Ishikawa (cell line): ENCODE measurements around the gene SH3D21.

Experiments
- CEBPB ChIP-seq: IDR thresholded peaks from 2 replicates; pipeline ENCODE4 v1.6.1; 2012
- CREB1 ChIP-seq: IDR thresholded peaks from 2 replicates; pipeline ENCODE4 v1.6.1; 2012; ENCODE audit warnings: low read depth
- EGR1 ChIP-seq: IDR thresholded peaks from 2 replicates; pipeline ENCODE4 v1.6.1; 2012
- EP300 ChIP-seq: IDR thresholded peaks from 2 replicates; pipeline ENCODE4 v1.6.1; 2012; ENCODE audit warnings: borderline replicate concordance
- FOXM1 ChIP-seq: IDR thresholded peaks from 2 replicates; pipeline ENCODE4 v1.6.1; 2012; ENCODE audit warnings: low read depth, borderline replicate concordance
- MAX ChIP-seq: IDR thresholded peaks from 2 replicates; pipeline ENCODE4 v1.6.1; 2012
- NFIC ChIP-seq: IDR thresholded peaks from 2 replicates; pipeline ENCODE4 v1.6.1; 2012
- RAD21 ChIP-seq: IDR thresholded peaks from 2 replicates; pipeline ENCODE4 v1.6.1; 2012; ENCODE audit warnings: low read depth
- REST ChIP-seq: IDR thresholded peaks from 2 replicates; pipeline ENCODE4 v1.6.1; 2012; ENCODE audit warnings: low read depth, mild to moderate bottlenecking
- TAF1 ChIP-seq: IDR thresholded peaks from 2 replicates; pipeline ENCODE4 v1.6.1; 2012; ENCODE audit warnings: low read depth, mild to moderate bottlenecking
- TCF12 ChIP-seq: IDR thresholded peaks from 2 replicates; pipeline ENCODE4 v1.6.1; 2012; ENCODE audit warnings: low read depth
- TEAD4 ChIP-seq: IDR thresholded peaks from 2 replicates; pipeline ENCODE4 v1.6.1; 2012
- USF1 ChIP-seq: IDR thresholded peaks from 2 replicates; pipeline ENCODE4 v1.6.1; 2012
- YY1 ChIP-seq: IDR thresholded peaks from 2 replicates; pipeline ENCODE4 v1.6.1; 2012; ENCODE audit warnings: low read depth
- ZBTB7A ChIP-seq: IDR thresholded peaks from 2 replicates; pipeline ENCODE4 v1.6.1; 2012; ENCODE audit warnings: low read depth

The SH3D21 gene

GRCh38 chr1:36304521-36304920 lies 1.6 kb upstream of the SH3D21 start:
- TF ChIP-seq EGR1 (no peak), MAX (no peak)

- TF ChIP-seq CEBPB (no peak), YY1 (no peak), TCF12 (no peak), TAF1 (no peak), EGR1 (no peak), CREB1 (no peak), TEAD4 (no peak), MAX (no peak), ZBTB7A (no peak), NFIC (no peak), REST (no peak), FOXM1 (no peak), RAD21 (no peak), USF1 (no peak), EP300 (no peak)
These were observed 926 bp upstream of the SH3D21 start for GRCh38 chr1:36304970-36305914.

GRCh38 chr1:36305915-36306209 lies 306 bp upstream of the SH3D21 start:
- TF ChIP-seq EP300 (no peak), CREB1 (no peak), MAX (no peak), REST (no peak), ZBTB7A (no peak), EGR1 (no peak), TEAD4 (no peak), CEBPB (no peak), RAD21 (no peak), TAF1 (no peak), TCF12 (no peak), YY1 (no peak), USF1 (no peak), FOXM1 (no peak), NFIC (no peak)

GRCh38 chr1:36306902-36307456 lies 811 bp downstream of the SH3D21 start:
- no peak for TF ChIP-seq TEAD4
- peak; percentile 33; the same call in 1 of the 2 replicates for TF ChIP-seq TAF1
- peak; percentile 44; the same call in 1 of the 2 replicates for TF ChIP-seq YY1
- TF ChIP-seq CEBPB: no peak
- peak; percentile 39; the same call in 1 of the 2 replicates for TF ChIP-seq TCF12

- TF ChIP-seq CEBPB (no peak), EGR1 (no peak), TCF12 (no peak), TEAD4 (no peak), MAX (no peak), TAF1 (no peak), EP300 (no peak)
These were observed 1.6 kb downstream of the SH3D21 start for GRCh38 chr1:36307601-36308330.
